T-helper 1 cell (primary cell): ENCODE results near the gene VWCE.
"Not testable (repeated sequence)": the region's sequence is repeated elsewhere in the genome, so short reads cannot be mapped to it uniquely, and the experiment has no call there.

Experiments used
- DNase-seq, 5 donors: peaks; one replicate each; pipeline ENCODE4 v3.0.0-alpha.2; 2012 to 2020

The VWCE gene

DNA sequence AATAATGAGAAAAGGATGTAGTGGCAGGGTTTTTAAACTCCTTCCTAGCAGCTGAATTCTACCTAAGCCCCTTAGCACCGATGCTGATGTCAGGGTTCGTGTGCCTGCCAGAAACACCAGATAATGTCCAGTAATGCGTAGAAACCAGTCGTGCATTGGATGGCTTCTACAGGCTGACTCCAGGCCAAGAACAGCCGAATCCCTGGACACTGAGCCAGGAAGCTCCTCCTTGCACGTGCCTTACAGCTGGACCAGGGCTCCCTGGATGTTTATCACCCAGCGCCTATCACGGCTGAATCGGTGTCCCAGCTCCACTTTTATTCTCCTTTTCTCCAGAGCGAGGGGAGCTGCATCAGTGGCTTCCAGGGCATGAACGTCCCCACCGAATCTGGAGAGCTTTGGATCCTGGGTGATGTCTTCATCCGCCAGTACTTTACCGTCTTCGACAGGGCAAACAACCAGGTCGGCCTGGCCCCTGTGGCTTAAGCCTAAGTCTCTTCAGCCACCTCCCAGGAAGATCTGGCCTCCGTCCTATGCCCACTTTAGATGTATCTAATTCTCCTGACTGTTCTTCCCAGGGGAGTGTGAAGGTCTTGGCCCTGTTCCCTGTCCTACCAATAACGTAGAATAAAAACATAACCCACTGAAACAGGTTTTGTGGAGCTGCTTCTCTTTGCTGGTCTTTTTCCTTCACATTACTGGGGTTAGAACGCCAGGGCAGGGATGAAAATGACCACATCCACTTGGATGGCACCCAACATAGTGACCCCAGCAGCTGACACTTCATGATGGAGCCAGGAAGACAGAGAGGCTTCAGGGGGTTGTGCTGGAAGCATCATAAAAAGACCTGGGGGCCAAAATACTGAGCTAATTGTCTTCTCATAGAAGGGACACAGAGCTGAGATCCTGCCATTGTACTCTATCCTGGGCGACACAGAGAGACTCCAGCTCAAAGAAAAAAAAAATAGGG is 44.0 kb downstream of the VWCE start:
- not testable (repeated sequence) for DNase-seq

DNA sequence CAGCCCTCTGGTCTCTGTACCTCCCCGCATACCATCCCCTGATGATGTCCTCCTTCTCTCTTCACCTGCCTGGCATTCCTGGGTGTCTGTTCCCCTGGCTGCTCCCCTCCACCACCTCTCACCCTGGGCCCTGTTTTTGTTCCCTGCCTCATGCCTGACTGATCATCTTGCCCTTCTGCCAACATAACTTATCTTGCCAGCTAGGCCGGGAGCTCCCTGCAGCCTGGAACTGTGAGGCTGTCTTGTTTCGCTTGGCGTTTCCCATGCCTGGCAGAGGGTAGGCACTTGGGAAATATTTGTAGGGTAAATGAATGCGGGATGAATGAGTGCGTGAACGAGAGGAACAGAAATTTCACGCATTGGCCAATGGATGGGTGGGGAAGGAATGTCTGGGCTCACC is 45.9 kb downstream of the VWCE start:
- not testable (repeated sequence) for DNase-seq

DNA sequence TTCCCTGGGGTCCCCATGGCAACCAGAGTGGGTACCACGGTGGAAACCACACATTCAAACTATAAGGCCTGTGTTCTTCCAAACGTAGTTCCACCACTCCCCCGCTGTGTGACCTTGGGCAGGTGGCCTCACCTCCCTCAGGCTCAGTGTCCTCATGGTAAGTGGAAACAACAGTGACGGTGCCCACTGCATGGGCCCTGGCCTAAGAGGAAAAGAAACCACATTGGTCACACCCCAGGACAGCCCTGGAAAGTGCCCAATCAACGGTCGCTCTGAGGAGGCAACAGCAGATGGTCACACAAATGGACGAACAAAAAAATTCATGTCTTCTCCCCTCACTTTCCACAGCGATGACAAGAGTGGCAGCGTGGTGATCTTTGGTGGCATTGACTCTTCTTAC is 47.0 kb downstream of the VWCE start:
- not testable (repeated sequence) for DNase-seq

DNA sequence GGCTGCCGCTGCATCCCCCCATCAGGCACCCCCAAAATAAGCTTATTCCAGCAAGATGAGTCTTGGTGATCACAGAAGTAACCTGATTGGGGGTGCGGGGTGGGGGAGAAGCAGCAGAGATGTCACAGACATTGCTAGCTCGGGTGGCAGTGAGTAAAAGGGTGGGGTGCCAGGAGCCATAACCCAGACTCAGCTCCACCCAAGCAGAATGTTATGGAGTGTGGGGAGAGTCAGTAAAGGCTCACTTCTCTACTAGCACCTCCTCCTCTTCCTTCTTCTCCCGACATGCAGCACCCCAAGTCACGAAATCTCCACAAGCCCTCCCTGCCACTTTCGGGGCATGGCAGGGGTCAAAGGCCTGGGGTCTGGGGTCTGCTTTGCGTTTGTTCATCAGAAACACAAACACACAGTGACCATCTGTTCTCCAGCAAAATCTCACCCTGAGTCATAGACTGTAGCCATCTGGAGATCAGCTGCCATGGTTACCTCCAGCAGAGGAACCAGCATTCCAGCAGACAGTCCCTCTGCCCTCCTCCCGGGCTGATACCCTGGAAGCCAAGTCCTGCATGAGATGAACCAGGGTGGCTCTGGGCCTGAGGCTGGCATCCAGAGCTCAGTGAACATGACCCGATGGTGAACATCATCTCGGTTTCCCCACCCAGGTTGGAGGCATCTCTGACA is 49.7 kb downstream of the VWCE start:
- not testable (repeated sequence) for DNase-seq

DNA sequence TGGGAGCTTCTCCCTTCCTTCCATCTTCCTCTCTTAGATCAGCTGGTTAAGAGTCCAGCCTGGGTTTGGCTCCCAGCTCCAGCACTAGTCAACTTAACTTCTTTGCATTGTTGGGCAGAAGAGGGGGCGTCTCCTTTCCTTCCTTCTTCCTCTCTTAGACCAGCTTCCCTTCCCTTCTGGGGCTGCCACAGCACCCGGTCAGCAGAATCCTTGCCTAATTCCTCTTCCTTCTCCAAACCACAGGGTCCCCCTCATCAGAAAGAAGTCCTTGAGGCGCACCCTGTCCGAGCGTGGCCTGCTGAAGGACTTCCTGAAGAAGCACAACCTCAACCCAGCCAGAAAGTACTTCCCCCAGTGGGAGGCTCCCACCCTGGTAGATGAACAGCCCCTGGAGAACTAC is 53.6 kb downstream of the VWCE start:
- DNase-seq: not testable (repeated sequence)

DNA sequence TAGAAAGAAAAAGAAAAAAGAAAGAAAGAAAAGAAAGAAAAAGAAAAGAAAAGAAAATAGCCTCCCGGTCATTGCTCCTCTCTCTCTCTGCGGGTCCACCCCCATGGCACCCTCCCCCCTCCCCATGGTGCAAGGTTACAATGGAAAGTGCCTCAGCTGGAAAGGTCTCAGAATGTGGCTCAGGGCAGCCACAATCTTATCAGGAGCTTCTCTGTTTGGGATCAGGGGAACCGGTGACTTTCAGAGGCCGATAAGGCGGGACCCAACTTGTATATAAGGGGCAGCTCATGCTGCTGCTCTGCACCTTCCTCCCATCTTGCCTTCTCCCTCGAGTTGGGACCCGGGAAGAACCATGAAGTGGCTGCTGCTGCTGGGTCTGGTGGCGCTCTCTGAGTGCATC is 54.2 kb downstream of the VWCE start, which contains the start of gene PGA5:
PGA5 (plus strand) TSS at position 301 of the 400 bp plus-strand sequence; CDS start at position 353, 52 bp downstream.
- not testable (repeated sequence) for DNase-seq

DNA sequence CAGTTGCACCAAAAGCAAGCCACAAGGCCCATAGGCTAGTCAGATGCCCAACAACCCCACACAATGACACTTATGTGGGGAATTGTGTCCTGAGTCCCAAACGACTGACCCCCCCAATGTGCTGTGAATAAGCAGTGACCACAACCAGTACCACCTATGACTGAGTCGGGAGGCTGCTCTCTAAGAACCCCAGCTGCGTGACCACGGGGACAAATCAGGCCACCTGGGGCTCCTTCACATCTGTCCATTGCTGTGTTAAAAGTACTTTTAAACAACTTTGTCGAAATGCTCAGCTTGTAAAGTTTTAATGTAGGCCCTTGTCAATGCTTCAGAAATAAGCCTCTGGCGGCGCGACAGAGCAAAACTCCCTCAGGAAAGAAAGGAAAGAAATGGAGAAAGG is 54.8 kb downstream of the VWCE start:
- DNase-seq: not testable (repeated sequence)

DNA sequence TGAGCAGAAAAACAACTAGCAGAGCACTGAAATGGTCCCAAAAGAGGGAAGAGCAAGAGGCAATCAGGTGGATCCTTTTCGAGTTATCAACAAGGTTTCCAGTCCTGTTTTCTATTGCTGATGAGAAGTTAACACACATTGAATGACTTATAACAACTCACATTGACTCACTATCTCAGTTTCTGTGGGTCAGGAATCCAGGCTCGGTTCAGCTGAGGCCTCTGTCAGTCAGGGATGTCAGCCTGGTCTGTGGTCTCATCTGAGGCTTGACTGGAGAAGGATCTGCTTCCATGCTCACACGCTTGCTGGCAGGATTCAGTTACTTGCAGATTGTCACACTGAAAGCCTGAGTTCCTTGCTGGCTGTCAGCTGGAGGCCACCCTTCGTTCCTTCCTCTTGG is 58.0 kb downstream of the VWCE start:
- DNase-seq: not testable (repeated sequence)

DNA sequence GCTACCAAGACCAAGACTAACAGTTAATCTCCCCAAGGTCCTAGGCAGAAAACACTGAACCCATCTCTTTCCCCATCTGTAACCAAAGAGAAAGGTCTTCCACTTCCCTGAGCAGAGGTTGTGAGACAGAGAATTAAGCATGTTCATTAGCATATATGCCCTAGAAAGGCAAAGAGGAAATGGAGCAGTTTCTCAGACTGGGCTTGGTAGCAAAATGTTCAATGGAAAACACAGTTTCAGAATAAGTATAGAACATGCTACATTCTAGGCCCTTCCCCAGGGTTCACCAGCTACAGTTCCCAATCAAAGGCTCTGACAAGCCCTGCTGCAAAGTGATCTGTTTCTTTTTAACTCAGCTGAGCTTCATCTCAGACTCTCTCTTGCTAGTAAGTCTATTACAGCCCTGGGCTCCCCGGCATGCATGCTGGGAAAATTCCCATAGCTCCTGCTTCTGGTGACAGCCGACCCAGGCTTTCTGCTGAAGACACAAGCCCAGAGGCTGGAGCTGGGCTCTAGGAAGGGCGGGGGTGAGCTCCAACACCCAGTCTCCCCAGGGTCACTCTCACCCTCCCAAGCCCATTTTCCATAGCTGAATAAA is 62.5 kb downstream of the VWCE start:
- DNase-seq: not testable (repeated sequence)

DNA sequence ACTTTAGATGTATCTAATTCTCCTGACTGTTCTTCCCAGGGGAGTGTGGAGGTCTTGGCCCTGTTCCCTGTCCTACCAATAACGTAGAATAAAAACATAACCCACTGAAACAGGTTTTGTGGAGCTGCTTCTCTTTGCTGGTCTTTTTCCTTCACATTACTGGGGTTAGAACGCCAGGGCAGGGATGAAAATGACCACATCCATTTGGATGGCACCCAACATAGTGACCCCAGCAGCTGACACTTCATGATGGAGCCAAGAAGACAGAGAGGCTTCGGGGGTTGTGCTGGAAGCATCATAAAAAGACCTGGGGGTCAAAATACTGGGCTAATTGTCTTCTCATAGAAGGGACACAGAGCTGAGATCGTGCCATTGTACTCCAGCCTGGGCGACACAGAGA is 63.5 kb downstream of the VWCE start:
- not testable (repeated sequence) for DNase-seq

DNA sequence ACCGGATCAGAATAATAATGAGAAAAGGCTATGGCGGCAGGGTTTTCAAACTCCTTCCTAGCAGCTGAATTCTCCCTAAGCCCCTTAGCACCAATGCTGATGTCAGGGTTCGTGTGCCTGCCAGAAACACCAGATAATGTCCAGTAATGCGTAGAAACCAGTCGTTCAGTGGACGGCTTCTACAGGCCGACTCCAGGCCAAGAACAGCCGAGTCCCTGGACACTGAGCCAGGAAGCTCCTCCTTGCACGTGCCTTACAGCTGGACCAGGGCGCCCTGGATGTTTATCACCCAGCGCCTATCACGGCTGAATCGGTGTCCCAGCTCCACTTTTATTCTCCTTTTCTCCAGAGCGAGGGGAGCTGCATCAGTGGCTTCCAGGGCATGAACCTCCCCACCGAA is 64.1 kb downstream of the VWCE start:
- not testable (repeated sequence) for DNase-seq

DNA sequence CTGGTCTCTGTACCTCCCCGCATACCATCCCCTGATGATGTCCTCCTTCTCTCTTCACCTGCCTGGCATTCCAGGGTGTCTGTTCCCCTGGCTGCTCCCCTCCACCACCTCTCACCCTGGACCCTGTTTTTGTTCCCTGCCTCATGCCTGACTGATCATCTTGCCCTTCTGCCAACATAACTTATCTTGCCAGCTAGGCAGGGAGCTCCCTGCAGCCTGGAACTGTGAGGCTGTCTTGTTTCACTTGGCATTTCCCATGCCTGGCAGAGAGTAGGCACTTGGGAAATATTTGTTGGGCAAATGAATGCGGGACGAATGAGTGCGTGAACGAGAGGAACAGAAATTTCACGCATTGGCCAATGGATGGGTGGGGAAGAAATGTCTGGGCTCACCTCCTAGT is 65.7 kb downstream of the VWCE start:
- not testable (repeated sequence) for DNase-seq

DNA sequence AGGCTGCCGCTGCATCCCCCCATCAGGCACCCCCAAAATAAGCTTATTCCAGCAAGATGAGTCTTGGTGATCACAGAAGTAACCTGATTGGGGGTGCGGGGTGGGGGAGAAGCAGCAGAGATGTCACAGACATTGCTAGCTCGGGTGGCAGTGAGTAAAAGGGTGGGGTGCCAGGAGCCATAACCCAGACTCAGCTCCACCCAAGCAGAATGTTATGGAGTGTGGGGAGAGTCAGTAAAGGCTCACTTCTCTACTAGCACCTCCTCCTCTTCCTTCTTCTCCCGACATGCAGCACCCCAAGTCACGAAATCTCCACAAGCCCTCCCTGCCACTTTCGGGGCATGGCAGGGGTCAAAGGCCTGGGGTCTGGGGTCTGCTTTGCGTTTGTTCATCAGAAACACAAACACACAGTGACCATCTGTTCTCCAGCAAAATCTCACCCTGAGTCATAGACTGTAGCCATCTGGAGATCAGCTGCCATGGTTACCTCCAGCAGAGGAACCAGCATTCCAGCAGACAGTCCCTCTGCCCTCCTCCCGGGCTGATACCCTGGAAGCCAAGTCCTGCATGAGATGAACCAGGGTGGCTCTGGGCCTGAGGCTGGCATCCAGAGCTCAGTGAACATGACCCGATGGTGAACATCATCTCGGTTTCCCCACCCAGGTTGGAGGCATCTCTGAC is 68.5 kb downstream of the VWCE start:
- DNase-seq: not testable (repeated sequence)

DNA sequence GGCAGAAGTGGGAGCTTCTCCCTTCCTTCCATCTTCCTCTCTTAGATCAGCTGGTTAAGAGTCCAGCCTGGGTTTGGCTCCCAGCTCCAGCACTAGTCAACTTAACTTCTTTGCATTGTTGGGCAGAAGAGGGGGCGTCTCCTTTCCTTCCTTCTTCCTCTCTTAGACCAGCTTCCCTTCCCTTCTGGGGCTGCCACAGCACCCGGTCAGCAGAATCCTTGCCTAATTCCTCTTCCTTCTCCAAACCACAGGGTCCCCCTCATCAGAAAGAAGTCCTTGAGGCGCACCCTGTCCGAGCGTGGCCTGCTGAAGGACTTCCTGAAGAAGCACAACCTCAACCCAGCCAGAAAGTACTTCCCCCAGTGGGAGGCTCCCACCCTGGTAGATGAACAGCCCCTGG is 72.4 kb downstream of the VWCE start:
- DNase-seq: not testable (repeated sequence)

DNA sequence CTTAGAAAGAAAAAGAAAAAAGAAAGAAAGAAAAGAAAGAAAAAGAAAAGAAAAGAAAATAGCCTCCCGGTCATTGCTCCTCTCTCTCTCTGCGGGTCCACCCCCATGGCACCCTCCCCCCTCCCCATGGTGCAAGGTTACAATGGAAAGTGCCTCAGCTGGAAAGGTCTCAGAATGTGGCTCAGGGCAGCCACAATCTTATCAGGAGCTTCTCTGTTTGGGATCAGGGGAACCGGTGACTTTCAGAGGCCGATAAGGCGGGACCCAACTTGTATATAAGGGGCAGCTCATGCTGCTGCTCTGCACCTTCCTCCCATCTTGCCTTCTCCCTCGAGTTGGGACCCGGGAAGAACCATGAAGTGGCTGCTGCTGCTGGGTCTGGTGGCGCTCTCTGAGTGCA is 73.1 kb downstream of the VWCE start, which contains the start of gene PGA4:
PGA4 (plus strand) TSS at position 301 of the 400 bp plus-strand sequence; CDS start at position 355, 54 bp downstream.
- DNase-seq: not testable (repeated sequence)

DNA sequence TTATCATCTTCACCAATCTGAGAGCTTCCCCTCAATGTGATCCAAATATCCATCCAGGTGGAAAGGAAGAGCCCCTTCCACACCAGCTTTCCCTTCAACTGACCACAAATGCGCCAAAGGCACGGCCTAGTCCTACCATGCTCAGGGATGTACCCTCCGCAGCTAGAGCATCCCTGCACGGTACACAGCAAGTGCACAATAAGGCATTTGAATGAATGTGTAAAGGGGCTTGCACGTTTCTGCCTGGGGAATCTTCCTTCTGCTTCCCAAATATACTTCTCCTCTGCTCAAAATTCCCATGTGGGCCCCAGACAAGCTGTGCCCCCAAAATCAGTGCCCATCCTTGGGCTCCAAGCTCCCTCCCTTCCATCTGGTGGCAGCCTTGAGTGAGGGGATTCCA is 76.1 kb downstream of the VWCE start:
- not testable (repeated sequence) for DNase-seq

DNA sequence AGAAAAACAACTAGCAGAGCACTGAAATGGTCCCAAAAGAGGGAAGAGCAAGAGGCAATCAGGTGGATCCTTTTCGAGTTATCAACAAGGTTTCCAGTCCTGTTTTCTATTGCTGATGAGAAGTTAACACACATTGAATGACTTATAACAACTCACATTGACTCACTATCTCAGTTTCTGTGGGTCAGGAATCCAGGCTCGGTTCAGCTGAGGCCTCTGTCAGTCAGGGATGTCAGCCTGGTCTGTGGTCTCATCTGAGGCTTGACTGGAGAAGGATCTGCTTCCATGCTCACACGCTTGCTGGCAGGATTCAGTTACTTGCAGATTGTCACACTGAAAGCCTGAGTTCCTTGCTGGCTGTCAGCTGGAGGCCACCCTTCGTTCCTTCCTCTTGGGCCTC is 76.8 kb downstream of the VWCE start:
- DNase-seq: not testable (repeated sequence)

DNA sequence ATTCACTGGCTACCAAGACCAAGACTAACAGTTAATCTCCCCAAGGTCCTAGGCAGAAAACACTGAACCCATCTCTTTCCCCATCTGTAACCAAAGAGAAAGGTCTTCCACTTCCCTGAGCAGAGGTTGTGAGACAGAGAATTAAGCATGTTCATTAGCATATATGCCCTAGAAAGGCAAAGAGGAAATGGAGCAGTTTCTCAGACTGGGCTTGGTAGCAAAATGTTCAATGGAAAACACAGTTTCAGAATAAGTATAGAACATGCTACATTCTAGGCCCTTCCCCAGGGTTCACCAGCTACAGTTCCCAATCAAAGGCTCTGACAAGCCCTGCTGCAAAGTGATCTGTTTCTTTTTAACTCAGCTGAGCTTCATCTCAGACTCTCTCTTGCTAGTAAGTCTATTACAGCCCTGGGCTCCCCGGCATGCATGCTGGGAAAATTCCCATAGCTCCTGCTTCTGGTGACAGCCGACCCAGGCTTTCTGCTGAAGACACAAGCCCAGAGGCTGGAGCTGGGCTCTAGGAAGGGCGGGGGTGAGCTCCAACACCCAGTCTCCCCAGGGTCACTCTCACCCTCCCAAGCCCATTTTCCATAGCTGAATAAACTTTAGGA is 81.3 kb downstream of the VWCE start:
- DNase-seq: not testable (repeated sequence)

DNA sequence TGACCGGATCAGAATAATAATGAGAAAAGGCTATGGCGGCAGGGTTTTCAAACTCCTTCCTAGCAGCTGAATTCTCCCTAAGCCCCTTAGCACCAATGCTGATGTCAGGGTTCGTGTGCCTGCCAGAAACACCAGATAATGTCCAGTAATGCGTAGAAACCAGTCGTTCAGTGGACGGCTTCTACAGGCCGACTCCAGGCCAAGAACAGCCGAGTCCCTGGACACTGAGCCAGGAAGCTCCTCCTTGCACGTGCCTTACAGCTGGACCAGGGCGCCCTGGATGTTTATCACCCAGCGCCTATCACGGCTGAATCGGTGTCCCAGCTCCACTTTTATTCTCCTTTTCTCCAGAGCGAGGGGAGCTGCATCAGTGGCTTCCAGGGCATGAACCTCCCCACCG is 82.9 kb downstream of the VWCE start:
- DNase-seq: not testable (repeated sequence)

DNA sequence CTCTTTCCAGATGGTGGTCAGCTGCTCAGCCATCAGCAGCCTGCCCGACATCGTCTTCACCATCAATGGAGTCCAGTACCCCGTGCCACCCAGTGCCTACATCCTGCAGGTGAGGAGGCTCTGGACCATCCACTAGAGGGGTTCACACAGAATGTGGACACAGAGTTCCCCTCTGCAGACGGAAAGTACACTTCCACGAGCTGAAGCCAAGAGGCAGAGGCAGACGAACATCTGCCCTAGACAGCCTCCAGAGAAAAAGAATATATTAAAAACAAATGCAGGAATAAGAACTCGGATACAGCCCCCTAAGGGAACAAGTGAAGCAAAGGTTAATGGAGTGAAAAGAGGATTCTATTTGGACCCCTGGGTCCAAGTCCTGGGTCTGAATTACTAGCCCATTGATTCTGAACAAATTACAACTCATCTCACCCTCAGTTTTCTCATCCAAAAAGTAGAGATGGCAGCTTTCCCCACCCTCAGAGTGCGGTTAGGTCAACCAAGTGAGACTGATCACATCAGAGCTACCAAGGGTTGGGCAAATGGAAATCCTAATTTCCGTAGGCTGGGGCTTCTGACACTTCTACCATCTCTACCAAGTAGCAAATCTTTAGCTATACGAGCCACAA is 83.7 kb downstream of the VWCE start:
- DNase-seq: not testable (repeated sequence)

DNA sequence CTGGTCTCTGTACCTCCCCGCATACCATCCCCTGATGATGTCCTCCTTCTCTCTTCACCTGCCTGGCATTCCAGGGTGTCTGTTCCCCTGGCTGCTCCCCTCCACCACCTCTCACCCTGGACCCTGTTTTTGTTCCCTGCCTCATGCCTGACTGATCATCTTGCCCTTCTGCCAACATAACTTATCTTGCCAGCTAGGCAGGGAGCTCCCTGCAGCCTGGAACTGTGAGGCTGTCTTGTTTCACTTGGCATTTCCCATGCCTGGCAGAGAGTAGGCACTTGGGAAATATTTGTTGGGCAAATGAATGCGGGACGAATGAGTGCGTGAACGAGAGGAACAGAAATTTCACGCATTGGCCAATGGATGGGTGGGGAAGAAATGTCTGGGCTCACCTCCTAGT is 84.5 kb downstream of the VWCE start:
- DNase-seq: not testable (repeated sequence)
